HepG2 (cell line): Measurements from ENCODE around the gene ALOXE3. TPM values are rescaled to one million over a fixed set of nuclear protein-coding genes. Genes with fewer than 3 reads are reported as not detected.
A peak's percentile ranks its signal among the peaks of the same experiment; 100 is the strongest.

Source experiments
- AGO1 ChIP-seq: fragments of 200-400 bp; formaldehyde crosslinking; IDR thresholded peaks from 2 replicates; pipeline ENCODE4 v1.6.1; 2017; ENCODE audit warnings: mild to moderate bottlenecking, low read depth, low read length, moderate library complexity; ENCODE audit not compliant: poor library complexity, severe bottlenecking
- AKAP8 ChIP-seq: sonication (generic); formaldehyde crosslinking; IDR thresholded peaks from 2 replicates; pipeline ENCODE4 v1.5.1; 2020; ENCODE audit warnings: mild to moderate bottlenecking, missing genetic modification reagents
- CBX2 ChIP-seq, 2 experiments: fragments of 200-600 bp in 1 of 2; sonication (generic); formaldehyde crosslinking in 1 of 2; IDR thresholded peaks; 2 replicates each; pipeline versions ENCODE4 v1.7.0 to v1.8.1; 2018 to 2022; ENCODE audit warnings: low read depth in 2 of 2, low read length in 1 of 2, mild to moderate bottlenecking in 1 of 2, missing genetic modification reagents in 1 of 2
- CREB1 ChIP-seq, 2 experiments: fragments of 450-650 bp in 1 of 2; IDR thresholded peaks; 2 replicates each; pipeline ENCODE4 v1.6.1; 2016 to 2017; ENCODE audit warnings: control low read depth in 1 of 2, mild to moderate bottlenecking in 1 of 2, missing compliant biosample characterization in 1 of 2, missing genetic modification characterization in 1 of 2
- GATA4 ChIP-seq: sonication (generic); IDR thresholded peaks from 2 replicates; pipeline ENCODE4 v1.6.1; 2016; ENCODE audit warnings: antibody characterized with exemption, low read depth, borderline replicate concordance
- KDM1A ChIP-seq: IDR thresholded peaks from 2 replicates; pipeline ENCODE4 v1.6.1; 2016; ENCODE audit warnings: missing compliant biosample characterization
- MTA3 ChIP-seq: sonication (generic); formaldehyde crosslinking; IDR thresholded peaks from 2 replicates; pipeline ENCODE4 v1.4.0; 2020; ENCODE audit warnings: missing genetic modification reagents
- MXI1 ChIP-seq: IDR thresholded peaks from 3 replicates; pipeline ENCODE4 v1.6.1; 2012; ENCODE audit warnings: low read depth, low read length, inconsistent platforms, borderline replicate concordance
- NFYC ChIP-seq: IDR thresholded peaks from 2 replicates; pipeline ENCODE4 v1.6.1; 2016; ENCODE audit warnings: missing genetic modification reagents, missing compliant biosample characterization
- NPAS2 ChIP-seq: sonication (generic); formaldehyde crosslinking; IDR thresholded peaks from 2 replicates; pipeline ENCODE4 v1.8.0; 2022; ENCODE audit warnings: mild to moderate bottlenecking, missing genetic modification reagents, borderline replicate concordance
- NRL ChIP-seq: sonication (generic); formaldehyde crosslinking; IDR thresholded peaks from 2 replicates; pipeline ENCODE4 v1.5.0; 2020; ENCODE audit warnings: missing genetic modification reagents, mild to moderate bottlenecking, moderate library complexity, borderline replicate concordance
- PHF21A ChIP-seq: sonication (generic); formaldehyde crosslinking; IDR thresholded peaks from 2 replicates; pipeline ENCODE4 v1.5.0; 2020; ENCODE audit warnings: mild to moderate bottlenecking, missing genetic modification reagents
- PITX1 ChIP-seq: sonication (generic); formaldehyde crosslinking; IDR thresholded peaks from 2 replicates; pipeline ENCODE4 v1.5.1; 2020; ENCODE audit warnings: mild to moderate bottlenecking, missing genetic modification reagents
- YEATS4 ChIP-seq: sonication (generic); formaldehyde crosslinking; IDR thresholded peaks from 2 replicates; pipeline ENCODE4 v1.4.0; 2020; ENCODE audit warnings: missing genetic modification reagents, borderline replicate concordance
- YY1 ChIP-seq: IDR thresholded peaks from 2 replicates; pipeline ENCODE4 v1.6.1; 2011; ENCODE audit warnings: low read length, low read depth, moderate library complexity, mild to moderate bottlenecking; ENCODE audit not compliant: insufficient read depth, insufficient replicate concordance
- ZNF414 ChIP-seq: sonication (generic); formaldehyde crosslinking; IDR thresholded peaks from 2 replicates; pipeline ENCODE4 v1.5.0; 2020; ENCODE audit warnings: missing genetic modification reagents
- ZNF569 ChIP-seq: sonication (generic); formaldehyde crosslinking; IDR thresholded peaks from 2 replicates; pipeline ENCODE4 v1.5.0; 2020; ENCODE audit warnings: mild to moderate bottlenecking, missing genetic modification reagents, moderate library complexity, borderline replicate concordance
- ZNF629 ChIP-seq: sonication (generic); formaldehyde crosslinking; conservative IDR thresholded peaks from 2 replicates; pipeline ENCODE4 v1.5.0; 2020; ENCODE audit warnings: missing genetic modification reagents
- ZNF687 ChIP-seq: sonication (generic); formaldehyde crosslinking; IDR thresholded peaks from 2 replicates; pipeline ENCODE4 v1.5.1; 2020; ENCODE audit warnings: mild to moderate bottlenecking, missing genetic modification reagents, moderate library complexity
- ZSCAN31 ChIP-seq: sonication (generic); formaldehyde crosslinking; IDR thresholded peaks from 2 replicates; pipeline ENCODE4 v1.5.0; 2020; ENCODE audit warnings: low read depth, mild to moderate bottlenecking, missing genetic modification reagents
- polyA plus RNA-seq, 8 experiments: library from polyadenylated mRNA; depleted of rRNA in 3 of 8; stranded (reverse) in 7 of 8; unstranded in 1 of 8; fragments of >200 nt; fragmentation: Illumina TruSeq in 4 of 8; extraction: Trizol in 4 of 8; gene quantifications; 2 replicates each; pipeline versions ENCODE4 v1.2.1 to v1.2.3, GENCODE V29; 2011 to 2016; ENCODE audit warnings: low read depth in 4 of 8, missing spikeins in 1 of 8, mixed read lengths in 1 of 8; ENCODE audit not compliant: insufficient read depth in 1 of 8
- total RNA-seq, 5 experiments: library from RNA; depleted of rRNA; stranded (reverse); fragments of >200 nt; fragmentation: Illumina TruSeq; extraction: Trizol; gene quantifications; 2 replicates each; pipeline ENCODE4 v1.2.3, GENCODE V29; 2016; ENCODE audit warnings: low read depth in 1 of 5

The ALOXE3 gene
- total and polyA plus RNA-seq, 2 of the 13 experiments (the other 11 are each of a cell fraction or from before 2014, with no cell fraction given): 0.07 TPM; not detected in 1

GRCh38 chr17:8156246-8156992, 38.1 kb upstream of the ALOXE3 start (continued):
- peak; percentile 56; the same call in 1 of the 3 replicates for TF ChIP-seq MXI1
- TF ChIP-seq CBX2 (IDR thresholded peaks at IDR 0.05; ENCODE audit: low read depth, low read length): no peak
- TF ChIP-seq CBX2 (CRISPR knock-in tag; IDR thresholded peaks at IDR 0.05; ENCODE audit: low read depth): no peak
- peak; percentile 91; the same call in 1 of the 2 replicates for TF ChIP-seq NPAS2
- peak; percentile 94 for TF ChIP-seq NFYC (CRISPR knock-in tag)
- no peak for TF ChIP-seq ZNF569 (CRISPR knock-in tag)
- TF ChIP-seq NRL (CRISPR knock-in tag): no peak
- TF ChIP-seq ZSCAN31 (CRISPR knock-in tag): no peak
- peak; percentile 32 for TF ChIP-seq AGO1
- TF ChIP-seq YEATS4: peak; percentile 47; the same call in 1 of the 2 replicates
- 0 out of 2 replicates have a peak, but pooled peaks have one; percentile 48 for TF ChIP-seq GATA4
- TF ChIP-seq MTA3 (CRISPR knock-in tag): no peak
- TF ChIP-seq ZNF629 (CRISPR knock-in tag): no peak
- peak; percentile 78; the same call in 1 of the 2 replicates for TF ChIP-seq PHF21A
- TF ChIP-seq AKAP8 (CRISPR knock-in tag): 0 out of 2 replicates have a peak, but pooled peaks have one; percentile 22
- peak; percentile 92 for TF ChIP-seq CREB1 (IDR thresholded peaks at IDR 0.05)
- TF ChIP-seq CREB1 (CRISPR knock-in tag; IDR thresholded peaks at IDR 0.05): peak; percentile 93
- peak; percentile 80 for TF ChIP-seq ZNF687 (CRISPR knock-in tag)
- TF ChIP-seq PITX1: no peak
- peak; percentile 40 for TF ChIP-seq YY1
- no peak for TF ChIP-seq KDM1A (CRISPR knock-in tag)
- peak; percentile 85; the same call in 1 of the 2 replicates for TF ChIP-seq ZNF414
